Tibial nerve (tissue), 4 donors: Measurements from ENCODE around the gene BRINP3. TPM values are rescaled to one million over a fixed set of nuclear protein-coding genes. Genes with fewer than 3 reads are reported as not detected.

Experiments used
- DNase-seq, 2 donors: peaks; one replicate each; pipeline ENCODE4 v3.0.0-alpha.2; 2019; ENCODE audit warnings: low spot score in 2 of 2
- H3K27ac ChIP-seq, 4 donors: fragments of 200-600 bp; sonication (generic) in 3 of 4; one replicate each; pipeline ENCODE4 v1.5.1; 2017 to 2019; ENCODE audit warnings: mild to moderate bottlenecking in 1 of 4
- H3K27me3 ChIP-seq, 2 donors: fragments of 200-600 bp; sonication (generic) in 1 of 2; one replicate each; pipeline versions ENCODE4 v1.5.1 to v1.6.0; 2017 to 2019
- H3K36me3 ChIP-seq, 3 donors: fragments of 200-600 bp; sonication (generic); one replicate each; pipeline ENCODE4 v1.5.1; 2018 to 2019
- H3K4me1 ChIP-seq, 4 donors: fragments of 200-600 bp; sonication (generic) in 3 of 4; one replicate each; pipeline ENCODE4 v1.5.1; 2017 to 2019
- H3K4me3 ChIP-seq, 4 donors: fragments of 200-600 bp; sonication (generic) in 3 of 4; one replicate each; pipeline ENCODE4 v1.5.1; 2017 to 2019; ENCODE audit warnings: mild to moderate bottlenecking in 1 of 4, moderate library complexity in 1 of 4
- H3K9me3 ChIP-seq, 4 donors: fragments of 200-600 bp; sonication (generic) in 3 of 4; one replicate each; pipeline ENCODE4 v1.5.1; 2017 to 2019
- CTCF ChIP-seq, 5 experiments: fragments of 200-600 bp in 3 of 5; fragments of 450-650 bp in 2 of 5; sonication (generic) in 3 of 5; IDR thresholded peaks; one replicate each; pipeline ENCODE4 v1.5.1; 2016 to 2019; ENCODE audit warnings: antibody characterized with exemption in 5 of 5, mild to moderate bottlenecking in 3 of 5, moderate library complexity in 2 of 5
- EP300 ChIP-seq, 2 donors: sonication (generic); formaldehyde crosslinking; IDR thresholded peaks; one replicate each; pipeline ENCODE4 v1.6.1; 2017; ENCODE audit warnings: antibody characterized with exemption in 2 of 2, mild to moderate bottlenecking in 1 of 2
- POLR2A ChIP-seq, 2 donors: fragments of 450-650 bp; IDR thresholded peaks; one replicate each; pipeline ENCODE4 v1.6.1; 2017; ENCODE audit warnings: antibody characterized with exemption in 2 of 2, mild to moderate bottlenecking in 2 of 2, moderate library complexity in 2 of 2
- WGBS, 2 donors: methylation state at CpG; one replicate each; pipeline ENCODE4 v1.1.5; 2018; 5-methylcytosine and 5-hydroxymethylcytosine counted together
- total RNA-seq, 4 donors: library from RNA; depleted of rRNA; stranded (reverse); fragments of >200 nt; gene quantifications; one replicate each; pipeline ENCODE4 v1.1.0, GENCODE V29; 2016

BRINP3 gene
- total RNA-seq, 4 donors from 2014 or later, result 0.20 to 0.21 TPM; not detected in 2

GRCh38 chr1:190289897-190290296, 187.8 kb downstream of the BRINP3 start:
- Histone ChIP-seq H3K27ac (no peak overlapping the region), H3K4me3 (no peak overlapping the region), H3K36me3 (no peaks in the 10 kb centered on the region), H3K9me3 (no peaks in the 10 kb centered on the region), H3K27me3 (no peaks in the 10 kb centered on the region), H3K4me1 (no peaks in the 10 kb centered on the region)
- no peak for DNase-seq
- 83 to 89% methylated on average over 2 of the region's 2 CpGs for WGBS, 2 donors
- no peak for TF ChIP-seq EP300 (IDR thresholded peaks at IDR 0.05)
- no peak for TF ChIP-seq CTCF (IDR thresholded peaks at IDR 0.05)
- no peak for TF ChIP-seq POLR2A (IDR thresholded peaks at IDR 0.05)

DNA sequence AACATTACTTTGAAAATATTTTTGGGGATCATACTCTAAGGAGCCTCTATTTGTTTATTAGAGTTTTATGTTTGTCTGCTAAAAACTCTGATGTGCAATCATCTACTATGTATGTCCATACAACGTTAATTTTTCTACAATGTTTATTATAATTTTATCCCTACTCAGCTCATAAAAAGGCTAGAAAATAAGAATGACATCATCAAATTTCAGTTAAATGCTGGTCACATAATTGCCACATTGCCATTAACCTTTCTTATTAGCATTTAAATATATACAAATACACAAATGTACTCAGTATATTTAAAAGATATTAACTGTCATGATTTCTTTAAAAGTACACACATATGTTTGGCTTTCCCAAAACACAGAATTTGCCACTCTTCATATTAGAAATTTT, 191.6 kb downstream of the BRINP3 start:
- no peak overlapping the region for H3K4me3 ChIP-seq
- no peaks in the 10 kb centered on the region for H3K9me3 ChIP-seq
- no peaks in the 10 kb centered on the region for H3K27me3 ChIP-seq
- TF ChIP-seq CTCF (IDR thresholded peaks at IDR 0.05), result no peak
- TF ChIP-seq POLR2A (IDR thresholded peaks at IDR 0.05), result no peak
- TF ChIP-seq EP300 (IDR thresholded peaks at IDR 0.05), result no peak
- no peak for DNase-seq
- H3K36me3 ChIP-seq, result no peaks in the 10 kb centered on the region
- WGBS, 2 donors, result 68 to 72% methylated on average over 1 of the region's 1 CpG
- H3K27ac ChIP-seq, result no peak overlapping the region
- H3K4me1 ChIP-seq, result no peaks in the 10 kb centered on the region

GRCh38 chr1:190277107-190277506, 200.6 kb downstream of the BRINP3 start:
- TF ChIP-seq POLR2A (IDR thresholded peaks at IDR 0.05), result no peak
- TF ChIP-seq CTCF (IDR thresholded peaks at IDR 0.05), result no peak
- TF ChIP-seq EP300 (IDR thresholded peaks at IDR 0.05), result no peak
- Histone ChIP-seq H3K36me3 (no peaks in the 10 kb centered on the region), H3K9me3 (no peaks in the 10 kb centered on the region), H3K4me1 (no peaks in the 10 kb centered on the region), H3K27ac (no peak overlapping the region), H3K4me3 (no peak overlapping the region), H3K27me3 (no peaks in the 10 kb centered on the region)
- 88 to 91% methylated on average over 3 of the region's 3 CpGs for WGBS, 2 donors
- DNase-seq, result no peak

DNA sequence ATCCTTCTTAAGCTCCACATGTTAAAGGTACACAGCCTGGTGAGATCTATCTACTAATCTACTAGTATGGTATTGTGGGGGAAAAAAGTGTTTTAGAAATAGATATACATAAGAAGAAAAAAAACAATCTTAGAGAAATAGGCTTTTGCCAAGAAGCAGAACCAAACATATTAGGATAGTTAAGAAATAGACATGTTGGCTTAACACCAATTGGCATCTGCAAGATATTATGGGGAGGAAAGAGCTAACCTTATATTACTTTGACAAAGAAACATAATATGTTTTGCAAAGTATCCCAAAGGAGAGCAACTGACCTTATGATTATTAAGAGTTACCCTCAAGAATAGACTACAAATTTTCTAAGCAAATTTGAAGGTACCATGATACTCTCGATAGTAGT, 202.9 kb downstream of the BRINP3 start:
- Histone ChIP-seq H3K9me3 (no peaks in the 10 kb centered on the region), H3K36me3 (no peaks in the 10 kb centered on the region), H3K27me3 (no peaks in the 10 kb centered on the region), H3K4me1 (no peaks in the 10 kb centered on the region), H3K4me3 (no peak overlapping the region), H3K27ac (no peak overlapping the region)
- WGBS, 2 donors, result 75 to 84% methylated on average over 1 of the region's 1 CpG
- no peak for DNase-seq
- TF ChIP-seq POLR2A (IDR thresholded peaks at IDR 0.05), result no peak
- no peak for TF ChIP-seq CTCF (IDR thresholded peaks at IDR 0.05)
- no peak for TF ChIP-seq EP300 (IDR thresholded peaks at IDR 0.05)

GRCh38 chr1:190273161-190273560, 204.5 kb downstream of the BRINP3 start:
- H3K4me1 ChIP-seq, result no peaks in the 10 kb centered on the region
- H3K9me3 ChIP-seq, result no peaks in the 10 kb centered on the region
- no peak overlapping the region for H3K27ac ChIP-seq
- no peak for DNase-seq
- no peak overlapping the region for H3K4me3 ChIP-seq
- no peaks in the 10 kb centered on the region for H3K36me3 ChIP-seq
- no peaks in the 10 kb centered on the region for H3K27me3 ChIP-seq
- TF ChIP-seq EP300 (IDR thresholded peaks at IDR 0.05) (no peak), POLR2A (IDR thresholded peaks at IDR 0.05) (no peak), CTCF (IDR thresholded peaks at IDR 0.05) (no peak)
- 45 to 53% methylated on average over 2 of the region's 2 CpGs for WGBS, 2 donors
